HG03139 (cell line): ENCODE results near the gene PFN1.

ENCODE experiments used
- ATAC-seq: cut with Tn5 transposase; IDR thresholded peaks from one replicate; pipeline ENCODE4 v1.9.1; 2021; ENCODE audit not compliant: unreplicated experiment

PFN1 gene

GRCh38 chr17:4967539-4968485 is 19.5 kb upstream of the PFN1 start, which contains the start of gene SPAG7:
TSS of gene SPAG7 (minus strand) at chr17:4967817. CDS start at chr17:4967804, 13 bp downstream.
- peak; percentile 46 for ATAC-seq

- peak; percentile 74 for ATAC-seq
Measured at GRCh38 chr17:4966844-4967538, 18.7 kb upstream of the PFN1 start.

- no peak for ATAC-seq
Measured at GRCh38 chr17:4965311-4965986, 17.1 kb upstream of the PFN1 start.

GRCh38 chr17:4960279-4960922 is 12.1 kb upstream of the PFN1 start:
- ATAC-seq, result no peak

- ATAC-seq, result no peak
Measured at GRCh38 chr17:4959261-4959965, 11.1 kb upstream of the PFN1 start.

GRCh38 chr17:4958102-4958501 is 9.8 kb upstream of the PFN1 start:
- no peak for ATAC-seq

GRCh38 chr17:4956493-4957061 is 8.2 kb upstream of the PFN1 start:
- ATAC-seq, result no peak

GRCh38 chr17:4955091-4955490 is 6.8 kb upstream of the PFN1 start:
- no peak for ATAC-seq

- ATAC-seq, result no peak
Measured at GRCh38 chr17:4953451-4953961, 5.2 kb upstream of the PFN1 start.

GRCh38 chr17:4951486-4951885 is 3.2 kb upstream of the PFN1 start:
- no peak for ATAC-seq

GRCh38 chr17:4950746-4951204 is 2.4 kb upstream of the PFN1 start, which contains the start of gene ENO3:
TSS of gene ENO3 (plus strand) at chr17:4951119. CDS start at chr17:4951830, 711 bp downstream.
- ATAC-seq, result no peak

GRCh38 chr17:4950075-4950745 is 1.9 kb upstream of the PFN1 start:
- no peak for ATAC-seq

- ATAC-seq, result no peak
Measured at GRCh38 chr17:4949321-4950074, 1.2 kb upstream of the PFN1 start.

GRCh38 chr17:4948931-4949320 is 596 bp upstream of the PFN1 start:
- ATAC-seq, result no peak

- ATAC-seq, result no peak
Measured at GRCh38 chr17:4947411-4948165, 742 bp downstream of the PFN1 start.

- no peak for ATAC-seq
Measured at GRCh38 chr17:4947010-4947410, 1.3 kb downstream of the PFN1 start.

- no peak for ATAC-seq
Measured at GRCh38 chr17:4946312-4946976, 1.9 kb downstream of the PFN1 start.
